Testis (tissue), 3 donors: ENCODE measurements around the gene ASPA. TPM values are rescaled to one million over a fixed set of nuclear protein-coding genes. Genes with fewer than 3 reads are reported as not detected.

Source experiments
- DNase-seq: peaks from one replicate; pipeline ENCODE4 v3.0.0-alpha.2; 2019
- H3K27ac ChIP-seq, 2 donors: fragments of 200-600 bp; sonication (generic); one replicate each; pipeline ENCODE4 v1.5.1; 2019
- H3K27me3 ChIP-seq: fragments of 200-600 bp; sonication (generic); one replicate; pipeline ENCODE4 v1.5.1; 2019
- H3K36me3 ChIP-seq: fragments of 200-600 bp; sonication (generic); one replicate; pipeline ENCODE4 v1.5.1; 2017; ENCODE audit warnings: low read depth; ENCODE audit errors: missing control alignments
- H3K4me1 ChIP-seq: fragments of 200-600 bp; sonication (generic); one replicate; pipeline ENCODE4 v1.5.1; 2019
- H3K4me3 ChIP-seq, 2 donors: fragments of 200-600 bp; sonication (generic); one replicate each; pipeline ENCODE4 v1.5.1; 2017 to 2019
- H3K9me3 ChIP-seq: fragments of 200-600 bp; sonication (generic); one replicate; pipeline ENCODE4 v1.5.1; 2017
- CTCF ChIP-seq, 3 experiments: fragments of 450-650 bp in 2 of 3; fragments of 200-600 bp in 1 of 3; sonication (generic) in 1 of 3; IDR thresholded peaks; one replicate each; pipeline ENCODE4 v1.5.1; 2016 to 2019; ENCODE audit warnings: antibody characterized with exemption in 3 of 3, mild to moderate bottlenecking in 2 of 3, moderate library complexity in 1 of 3
- POLR2A ChIP-seq: fragments of 450-650 bp; IDR thresholded peaks from one replicate; pipeline ENCODE4 v1.6.1; 2017; ENCODE audit warnings: antibody characterized with exemption, mild to moderate bottlenecking, moderate library complexity
- WGBS, 2 donors: methylation state at CpG; one replicate each; pipeline ENCODE4 v1.1.5; 2018; 5-methylcytosine and 5-hydroxymethylcytosine counted together
- intact Hi-C: fragments of 100-400 bp; cut with DNase I; formaldehyde crosslinking; loops from one replicate; pipeline ENCODE4 v1.15.1; 2023; ENCODE audit warnings: low total_unique reads
- polyA plus RNA-seq: library from polyadenylated mRNA; stranded (reverse); fragments of 350-450 nt; fragmentation: Illumina TruSeq; extraction: RNeasy Lipid Tissue Mini Kit (QIAGEN cat#74804); gene quantifications from one replicate; pipeline ENCODE4 v1.2.3, GENCODE V29; 2014; ENCODE audit warnings: low read depth, low replicate concordance; ENCODE audit not compliant: insufficient read depth
- total RNA-seq, 2 donors: library from RNA; depleted of rRNA; stranded (reverse); fragments of >200 nt; gene quantifications; one replicate each; pipeline ENCODE4 v1.2.3, GENCODE V29; 2016

ASPA gene
- total and polyA plus RNA-seq, 3 donors from 2014 or later = 5.0 to 16.1 (median 6.1) TPM

- Histone ChIP-seq H3K27me3 (no peaks in the 10 kb centered on the region), H3K4me1 (peaks cover 38% of the 10 kb centered on the region), H3K36me3 (no peaks in the 10 kb centered on the region), H3K4me3 (no peak overlapping the region), H3K9me3 (no peaks in the 10 kb centered on the region), H3K27ac (peak overlapping the region in 1 of 2 donors; percentile 80)
- TF ChIP-seq CTCF (IDR thresholded peaks at IDR 0.05) (no peak), POLR2A (no peak)
- intact Hi-C loops = no loop called here
- WGBS, 2 donors = 42 to 72% methylated on average over 12 to 14 of the region's 14 CpGs
- peak; percentile 40 for DNase-seq
These were observed 52.6 kb downstream of the ASPA start for GRCh38 chr17:3528403-3528851.

- peak overlapping the region in 1 of 2 donors; percentile 34 for H3K4me3 ChIP-seq
- no peaks in the 10 kb centered on the region for H3K27me3 ChIP-seq
- H3K9me3 ChIP-seq = no peaks in the 10 kb centered on the region
- intact Hi-C loops = no loop called here
- TF ChIP-seq POLR2A = no peak
- TF ChIP-seq CTCF (IDR thresholded peaks at IDR 0.05) = no peak
- 27 to 45% methylated on average over 11 of the region's 11 CpGs for WGBS, 2 donors
- peak overlapping the region in 1 of 2 donors; percentile 80 for H3K27ac ChIP-seq
- no peaks in the 10 kb centered on the region for H3K36me3 ChIP-seq
- peak; percentile 46 for DNase-seq
- peaks cover 38% of the 10 kb centered on the region for H3K4me1 ChIP-seq
These were observed 53.2 kb downstream of the ASPA start for GRCh38 chr17:3528880-3529511.

GRCh38 chr17:3529817-3530741 lies 54.3 kb downstream of the ASPA start:
- Histone ChIP-seq H3K9me3 (no peaks in the 10 kb centered on the region), H3K4me1 (peaks cover 38% of the 10 kb centered on the region), H3K4me3 (peak overlapping the region in 1 of 2 donors; percentile 34), H3K27me3 (no peaks in the 10 kb centered on the region), H3K36me3 (no peaks in the 10 kb centered on the region), H3K27ac (peak overlapping the region; percentile 60 to 80)
- WGBS, 2 donors = 33 to 61% methylated on average over 19 to 32 of the region's 32 CpGs
- peak; percentile 92 for DNase-seq
- TF ChIP-seq CTCF (IDR thresholded peaks at IDR 0.05) = no peak
- TF ChIP-seq POLR2A = no peak
- intact Hi-C loops = no loop called here

GRCh38 chr17:3531266-3532101 lies 55.7 kb downstream of the ASPA start:
- peak; percentile 94 for DNase-seq
- Histone ChIP-seq H3K27me3 (no peaks in the 10 kb centered on the region), H3K27ac (peak overlapping the region; percentile 21 to 80), H3K4me1 (peaks cover 46% of the 10 kb centered on the region), H3K4me3 (no peak overlapping the region), H3K9me3 (no peaks in the 10 kb centered on the region), H3K36me3 (no peaks in the 10 kb centered on the region)
- TF ChIP-seq CTCF (IDR thresholded peaks at IDR 0.05) (no peak), POLR2A (no peak)
- 48 to 67% methylated on average over 5 to 21 of the region's 21 CpGs for WGBS, 2 donors
- intact Hi-C loops = no loop called here
